HepG2 (cell line): ENCODE measurements around the gene ZKSCAN4. TPM values are rescaled to one million over a fixed set of nuclear protein-coding genes. Genes with fewer than 3 reads are reported as not detected.

Experiments
- ATAC-seq: fragments of 200-7000 bp; cut with Tn5 transposase; 3 replicates; pipeline ENCODE4 v1.9.1; 2020; ENCODE audit warnings: mild to moderate bottlenecking, moderate library complexity
- BruUV-seq: library from RNA; stranded (reverse); fragments of 400-500 nt; replicated peaks from 2 replicates; lab custom pipeline; 2021; lab: Mats Ljungman, UMichigan
- CTCF ChIA-PET: fragments of 300-600 bp; formaldehyde crosslinking; extraction: SDS; loops from one replicate; lab custom pipeline; 2021; ENCODE audit warnings: low total read pairs, inconsistent platforms, low intra/inter-chr PET ratio; lab: Yijun Ruan, JAX
- POLR2A ChIA-PET: fragments of 350-600 bp; sonication (Branson Sonifier 250); formaldehyde crosslinking; loops from one replicate; lab custom pipeline; 2020; ENCODE audit warnings: antibody characterized with exemption, inconsistent platforms; lab: Yijun Ruan, JAX
- DNase-seq: peaks from one replicate; pipeline ENCODE4 v3.0.0-alpha.2; 2015; ENCODE audit warnings: low spot score
- FAIRE-seq: peaks from 3 replicates; lab custom pipeline; 2011; peaks lifted over from hg19 to GRCh38; lab: Jason Lieb, UNC
- H2AFZ ChIP-seq: one replicate; pipeline ENCODE4 v1.6.1; 2011; ENCODE audit warnings: low read length, inconsistent platforms
- H3K27ac ChIP-seq: fragments of 300-600 bp; 3 replicates; pipeline ENCODE4 v1.8.0; 2011; ENCODE audit warnings: mixed run types, mild to moderate bottlenecking, mixed read lengths, low read length, inconsistent platforms; ENCODE audit not compliant: insufficient read depth; ENCODE audit errors: extremely low read length
- H3K27me3 ChIP-seq, 2 experiments: fragments of 200-600 bp in 1 of 2; 2 replicates in 1 of 2; 3 replicates in 1 of 2; pipeline versions ENCODE4 v1.6.0 to v1.8.0; 2011; ENCODE audit warnings: low read length in 2 of 2, mild to moderate bottlenecking in 2 of 2, moderate library complexity in 2 of 2, inconsistent platforms in 1 of 2; ENCODE audit not compliant: insufficient read depth in 2 of 2, control insufficient read depth in 1 of 2
- H3K36me3 ChIP-seq, 2 experiments: fragments of 200-600 bp in 1 of 2; replicated peaks in 1 of 2; 2 replicates in 1 of 2; 3 replicates in 1 of 2; pipeline versions ENCODE4 v1.5.1 to v1.8.0; 2011; ENCODE audit warnings: low read length in 2 of 2, inconsistent platforms in 1 of 2; ENCODE audit not compliant: insufficient read depth in 2 of 2, control insufficient read depth in 1 of 2
- H3K4me1 ChIP-seq: 2 replicates; pipeline ENCODE4 v1.5.1; 2012; ENCODE audit warnings: low read length, inconsistent platforms; ENCODE audit not compliant: insufficient read depth
- H3K4me2 ChIP-seq: 2 replicates; pipeline ENCODE4 v1.6.0; 2011; ENCODE audit warnings: low read depth, low read length, inconsistent platforms
- H3K4me3 ChIP-seq, 3 experiments: fragments of 200-600 bp in 1 of 3; sonication (generic), shearing (Covaris generic) in 1 of 3; replicated peaks in 1 of 3; 2 replicates each; pipeline ENCODE4 v1.5.1; 2011 to 2016; ENCODE audit warnings: low read length in 3 of 3, inconsistent platforms in 2 of 3, low read depth in 2 of 3, mild to moderate bottlenecking in 2 of 3, control low read depth in 1 of 3, mixed read lengths in 1 of 3; ENCODE audit not compliant: insufficient read depth in 1 of 3
- H3K79me2 ChIP-seq: one replicate; pipeline ENCODE4 v1.6.1; 2011; ENCODE audit warnings: low read length, inconsistent platforms; ENCODE audit not compliant: insufficient read depth
- H3K9ac ChIP-seq: 2 replicates; pipeline ENCODE4 v1.6.0; 2011; ENCODE audit warnings: mild to moderate bottlenecking, low read depth, low read length, inconsistent platforms; ENCODE audit not compliant: insufficient read depth
- H3K9me3 ChIP-seq: 2 replicates; pipeline ENCODE4 v1.5.1; 2012; ENCODE audit warnings: mild to moderate bottlenecking, low read length
- H4K20me1 ChIP-seq: 2 replicates; pipeline ENCODE4 v1.6.0; 2011; ENCODE audit warnings: inconsistent platforms, mild to moderate bottlenecking, low read length, moderate library complexity; ENCODE audit not compliant: insufficient read depth
- CEBPB ChIP-seq: IDR thresholded peaks from 2 replicates; pipeline ENCODE4 v1.6.1; 2011; ENCODE audit warnings: low read depth, low read length, improper control_type of control experiment, borderline replicate concordance
- CEBPG ChIP-seq: IDR thresholded peaks from 2 replicates; pipeline ENCODE4 v1.6.1; 2016
- JUND ChIP-seq: sonication (generic); formaldehyde crosslinking; IDR thresholded peaks from 2 replicates; pipeline ENCODE4 v1.8.0; 2022; ENCODE audit warnings: mild to moderate bottlenecking, missing genetic modification reagents
- PAF1 ChIP-seq: IDR thresholded peaks from 2 replicates; pipeline ENCODE4 v1.6.1; 2016; ENCODE audit warnings: missing genetic modification reagents, missing compliant biosample characterization
- PLRG1 ChIP-seq: fragments of 450-650 bp; conservative IDR thresholded peaks from 2 replicates; pipeline ENCODE4 v1.6.1; 2016
- RAD51 ChIP-seq: fragments of 450-650 bp; IDR thresholded peaks from 2 replicates; pipeline ENCODE4 v1.6.1; 2016; ENCODE audit warnings: borderline replicate concordance
- SSRP1 ChIP-seq: IDR thresholded peaks from 2 replicates; pipeline ENCODE4 v1.6.1; 2016; ENCODE audit warnings: control low read depth
- TGIF2 ChIP-seq: IDR thresholded peaks from 2 replicates; pipeline ENCODE4 v1.6.1; 2016; ENCODE audit warnings: control low read depth, missing compliant biosample characterization
- THYN1 ChIP-seq: sonication (generic); formaldehyde crosslinking; IDR thresholded peaks from 2 replicates; pipeline ENCODE4 v1.8.1; 2023; ENCODE audit warnings: low read depth, mild to moderate bottlenecking, moderate library complexity, missing genetic modification reagents, borderline replicate concordance
- TOE1 ChIP-seq: sonication (generic); formaldehyde crosslinking; IDR thresholded peaks from 2 replicates; pipeline ENCODE4 v1.4.0; 2020; ENCODE audit warnings: mild to moderate bottlenecking, missing genetic modification reagents
- XRCC5 ChIP-seq: fragments of 200-400 bp; formaldehyde crosslinking; optimal IDR thresholded peaks from 2 replicates; pipeline ENCODE3; 2017; ENCODE audit warnings: mild to moderate bottlenecking, low read length
- ZMYM4 ChIP-seq: sonication (generic); formaldehyde crosslinking; IDR thresholded peaks from 2 replicates; pipeline ENCODE4 v1.8.1; 2023; ENCODE audit warnings: mild to moderate bottlenecking, missing genetic modification reagents
- ZNF337 ChIP-seq: sonication (generic); formaldehyde crosslinking; IDR thresholded peaks from 2 replicates; pipeline ENCODE4 v1.5.1; 2020; ENCODE audit warnings: missing genetic modification reagents, low read depth, mild to moderate bottlenecking, borderline replicate concordance
- WGBS: methylation state at CpG from one replicate; pipeline ENCODE4 v1.1.6; 2017; ENCODE audit warnings: low lambda C conversion rate; 5-methylcytosine and 5-hydroxymethylcytosine counted together
- in situ Hi-C: cut with HindIII; loops from 2 replicates; pipeline ENCODE4 v1.10.0; 2017; ENCODE audit warnings: low pct_unique_long_range_greater_than_20kb; ENCODE audit not compliant: extremely low pct_ligation_motif_present
- intact Hi-C: fragments of 100-400 bp; cut with micrococcal nuclease; formaldehyde crosslinking; loops from one replicate; pipeline ENCODE4 v1.10.0; 2022; ENCODE audit not compliant: unreplicated experiment
- polyA plus RNA-seq, 8 experiments: library from polyadenylated mRNA; depleted of rRNA in 3 of 8; stranded (reverse) in 7 of 8; unstranded in 1 of 8; fragments of >200 nt; fragmentation: Illumina TruSeq in 4 of 8; extraction: Trizol in 4 of 8; gene quantifications; 2 replicates each; pipeline versions ENCODE4 v1.2.1 to v1.2.3, GENCODE V29; 2011 to 2016; ENCODE audit warnings: low read depth in 4 of 8, missing spikeins in 1 of 8, mixed read lengths in 1 of 8; ENCODE audit not compliant: insufficient read depth in 1 of 8
- total RNA-seq, 5 experiments: library from RNA; depleted of rRNA; stranded (reverse); fragments of >200 nt; fragmentation: Illumina TruSeq; extraction: Trizol; gene quantifications; 2 replicates each; pipeline ENCODE4 v1.2.3, GENCODE V29; 2016; ENCODE audit warnings: low read depth in 1 of 5
- TF ChIP-seq, protein P1 (sequence below): sonication (generic); formaldehyde crosslinking; IDR thresholded peaks from 2 replicates; pipeline ENCODE4 v1.4.0; 2020; ENCODE audit warnings: missing genetic modification reagents

ZKSCAN4 gene
- total and polyA plus RNA-seq, 2 of the 13 experiments (the other 11 are each of a cell fraction or from before 2014, with no cell fraction given) = 2.9 to 7.8 TPM

DNA sequence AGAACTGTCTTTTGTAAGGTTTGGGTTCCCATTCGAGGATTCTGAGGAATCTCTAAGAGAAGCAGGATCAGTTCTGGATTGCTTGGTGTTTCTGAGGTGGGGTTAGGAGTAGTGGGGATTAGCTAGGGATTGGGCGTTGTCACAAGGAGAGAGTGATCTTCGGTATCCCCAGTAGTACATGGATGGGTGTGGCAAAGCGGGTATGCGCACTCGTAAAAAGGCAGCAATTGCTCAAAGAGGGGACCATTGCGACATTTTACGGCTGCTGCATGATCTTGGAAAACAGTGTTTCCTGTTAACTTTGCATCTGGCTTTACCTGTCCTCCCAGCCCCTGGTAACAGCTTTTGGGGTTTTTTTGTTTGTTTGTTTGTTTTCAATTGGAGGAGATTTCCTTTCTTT lies 36.6 kb downstream of the ZKSCAN4 start:
- no peak for TF ChIP-seq THYN1 (CRISPR knock-in tag)
- TF ChIP-seq PLRG1 = no peak
- peak; percentile 80 for TF ChIP-seq CEBPB
- TF ChIP-seq CEBPG = peak; percentile 62
- TF ChIP-seq ZMYM4 (CRISPR knock-in tag) = peak; percentile 21; the same call in 1 of the 2 replicates
- TF ChIP-seq, all 625 proteins: peak for 3
- no peak for ATAC-seq
- WGBS = 27% methylated on average over 8 of the region's 8 CpGs
- intact Hi-C loops (no loop called here), in situ Hi-C loops (no loop called here)
- Histone ChIP-seq H3K4me2 (peak overlapping the region; percentile 41), H3K27me3 (no peaks in the 10 kb centered on the region; a peak in 1 of 5 replicates), H4K20me1 (no peaks in the 10 kb centered on the region), H2AFZ (no peak overlapping the region), H3K27ac (no peak overlapping the region), H3K4me3 (peak overlapping the region in 1 of 3 experiments; percentile 2; a peak in 1 of 6 replicates), H3K9ac (no peak overlapping the region), H3K79me2 (no peaks in the 10 kb centered on the region), H3K9me3 (no peaks in the 10 kb centered on the region), H3K4me1 (peaks cover 66% of the 10 kb centered on the region), H3K36me3 (no peaks in the 10 kb centered on the region)
- CTCF ChIA-PET = no interaction called here
- POLR2A ChIA-PET = no interaction called here
- DNase-seq = no peak
- no peak for FAIRE-seq
- BruUV-seq = no TSS peak

DNA sequence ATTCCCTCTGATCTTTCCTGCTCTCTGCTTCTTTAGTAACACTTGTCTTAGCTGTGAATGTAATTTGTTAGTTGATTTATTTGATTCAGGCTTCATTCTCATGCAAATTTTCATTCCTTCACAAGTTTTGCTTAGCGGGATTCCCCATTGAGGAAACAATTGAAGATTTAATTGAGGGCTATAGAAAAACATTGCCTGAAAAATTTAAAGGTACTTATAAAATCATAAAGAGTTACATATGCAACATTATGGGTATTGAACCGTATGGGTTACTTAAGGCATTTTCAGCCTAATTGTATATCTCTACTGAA lies 38.9 kb downstream of the ZKSCAN4 start:
- CTCF ChIA-PET = no interaction called here
- Histone ChIP-seq H3K9ac (no peak overlapping the region), H3K4me3 (peak overlapping the region; percentile 48 to 75 (median 69); a peak in 4 of 6 replicates), H3K9me3 (no peaks in the 10 kb centered on the region), H3K79me2 (no peaks in the 10 kb centered on the region), H3K27me3 (peaks cover 2 to 13% of the 10 kb centered on the region in 2 experiments), H2AFZ (no peak overlapping the region), H4K20me1 (no peaks in the 10 kb centered on the region), H3K27ac (no peak overlapping the region), H3K4me2 (peak overlapping the region; percentile 84), H3K36me3 (no peaks in the 10 kb centered on the region), H3K4me1 (peaks cover 52% of the 10 kb centered on the region)
- no TSS peak for BruUV-seq
- POLR2A ChIA-PET = interaction anchor here (1.6 kb wide), 1 partner anchor 51 kb away, joined by 4 read pairs; no protein-coding TSS in a partner anchor
- intact Hi-C loops = no loop called here
- 6% methylated on average over 2 of the region's 2 CpGs for WGBS
- FAIRE-seq (no peak), ATAC-seq (no peak), DNase-seq (no peak)
- 0 out of 2 replicates have a peak, but pooled peaks have one; percentile 6 for TF ChIP-seq TOE1 (CRISPR knock-in tag)
- TF ChIP-seq PAF1 (CRISPR knock-in tag) = no peak
- TF ChIP-seq, protein P1, sequence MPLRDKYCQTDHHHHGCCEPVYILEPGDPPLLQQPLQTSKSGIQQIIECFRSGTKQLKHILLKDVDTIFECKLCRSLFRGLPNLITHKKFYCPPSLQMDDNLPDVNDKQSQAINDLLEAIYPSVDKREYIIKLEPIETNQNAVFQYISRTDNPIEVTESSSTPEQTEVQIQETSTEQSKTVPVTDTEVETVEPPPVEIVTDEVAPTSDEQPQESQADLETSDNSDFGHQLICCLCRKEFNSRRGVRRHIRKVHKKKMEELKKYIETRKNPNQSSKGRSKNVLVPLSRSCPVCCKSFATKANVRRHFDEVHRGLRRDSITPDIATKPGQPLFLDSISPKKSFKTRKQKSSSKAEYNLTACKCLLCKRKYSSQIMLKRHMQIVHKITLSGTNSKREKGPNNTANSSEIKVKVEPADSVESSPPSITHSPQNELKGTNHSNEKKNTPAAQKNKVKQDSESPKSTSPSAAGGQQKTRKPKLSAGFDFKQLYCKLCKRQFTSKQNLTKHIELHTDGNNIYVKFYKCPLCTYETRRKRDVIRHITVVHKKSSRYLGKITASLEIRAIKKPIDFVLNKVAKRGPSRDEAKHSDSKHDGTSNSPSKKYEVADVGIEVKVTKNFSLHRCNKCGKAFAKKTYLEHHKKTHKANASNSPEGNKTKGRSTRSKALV (CRISPR knock-in tag) = peak; percentile 20; the same call in 1 of the 2 replicates
- peak; percentile 0; the same call in 1 of the 2 replicates for TF ChIP-seq TGIF2
- peak; percentile 98; the same call in 1 of the 2 replicates for TF ChIP-seq SSRP1
- TF ChIP-seq XRCC5 = no peak
- TF ChIP-seq ZNF337 (CRISPR knock-in tag) = peak; percentile 11; the same call in 1 of the 2 replicates
- no peak for TF ChIP-seq RAD51
- TF ChIP-seq JUND = no peak
- in situ Hi-C loops = no loop called here
